HUDEP-2 (cell line): ENCODE measurements around the gene ADSS2.
"Not testable (repeated sequence)": the region's sequence is repeated elsewhere in the genome, so short reads cannot be mapped to it uniquely, and the experiment has no call there.

ENCODE experiments used
- DNase-seq, 76 experiments: peaks; one replicate each; lab custom pipeline; 2025; ENCODE audit not compliant: unreplicated experiment in 76 of 76; lab: John Stamatoyannopoulos, UW

Gene ADSS2

GRCh38 chr1:244400974-244401373 is 50.7 kb downstream of the ADSS2 start:
- no peak for DNase-seq

GRCh38 chr1:244397131-244397530 is 54.6 kb downstream of the ADSS2 start:
- no peak for DNase-seq

- DNase-seq = no peak
Observed at GRCh38 chr1:244395965-244396364, 55.7 kb downstream of the ADSS2 start.

- DNase-seq = no peak
Observed at GRCh38 chr1:244394826-244395765, 56.6 kb downstream of the ADSS2 start.

GRCh38 chr1:244394346-244394745 is 57.4 kb downstream of the ADSS2 start:
- no peak for DNase-seq

- no peak for DNase-seq
Observed at GRCh38 chr1:244393604-244394176, 58.0 kb downstream of the ADSS2 start.

- DNase-seq = no peak
Observed at GRCh38 chr1:244391761-244392160, 59.9 kb downstream of the ADSS2 start.

GRCh38 chr1:244388961-244389360 is 62.7 kb downstream of the ADSS2 start:
- no peak for DNase-seq

GRCh38 chr1:244387415-244387814 is 64.3 kb downstream of the ADSS2 start:
- DNase-seq = no peak

GRCh38 chr1:244386595-244386994 is 65.1 kb downstream of the ADSS2 start:
- DNase-seq = no peak

GRCh38 chr1:244384066-244384465 is 67.6 kb downstream of the ADSS2 start:
- no peak for DNase-seq

- no peak for DNase-seq
Observed at GRCh38 chr1:244383278-244383884, 68.3 kb downstream of the ADSS2 start.

GRCh38 chr1:244381878-244382565 is 69.7 kb downstream of the ADSS2 start:
- no peak for DNase-seq

GRCh38 chr1:244376126-244376525 is 75.6 kb downstream of the ADSS2 start:
- DNase-seq = no peak

GRCh38 chr1:244375051-244375450 is 76.7 kb downstream of the ADSS2 start:
- no peak for DNase-seq

GRCh38 chr1:244374484-244374883 is 77.2 kb downstream of the ADSS2 start:
- not testable (repeated sequence) for DNase-seq

GRCh38 chr1:244371242-244372141 is 80.2 kb downstream of the ADSS2 start:
- no peak for DNase-seq

- DNase-seq = no peak
Observed at GRCh38 chr1:244370060-244370637, 81.6 kb downstream of the ADSS2 start.

- no peak for DNase-seq
Observed at GRCh38 chr1:244369256-244370057, 82.3 kb downstream of the ADSS2 start.
